HCT116 (cell line): ENCODE measurements around the gene BRIP1. TPM values are rescaled to one million over a fixed set of nuclear protein-coding genes. Genes with fewer than 3 reads are reported as not detected.

Experiments used
- ATAC-seq: fragments of 200-7000 bp; cut with Tn5 transposase; 2 replicates; pipeline ENCODE4 v1.9.1; 2020; ENCODE audit warnings: mild to moderate bottlenecking, moderate library complexity
- BruUV-seq: library from RNA; stranded (reverse); fragments of 400-500 nt; replicated peaks from 2 replicates; lab custom pipeline; 2021; lab: Mats Ljungman, UMichigan
- CTCF ChIA-PET: fragments of 300-600 bp; sonication (Branson Sonifier 250); formaldehyde crosslinking; loops from one replicate; lab custom pipeline; 2021; ENCODE audit warnings: antibody characterized with exemption; lab: Charles Lee
- POLR2A ChIA-PET: fragments of 300-600, 350-600 bp; sonication (Branson Sonifier 250); formaldehyde crosslinking; loops from one replicate; lab custom pipeline; 2021; ENCODE audit warnings: antibody characterized with exemption; lab: Charles Lee
- RAD21 ChIA-PET, 2 experiments: fragments of 300-600 bp; sonication (Branson Sonifier 250); formaldehyde crosslinking; loops; one replicate each; lab custom pipeline; 2023; ENCODE audit warnings: low total read pairs in 2 of 2; ENCODE audit not compliant: uncharacterized antibody in 2 of 2, unreplicated experiment in 2 of 2, low non-redundant PET in 1 of 2; lab: Charles Lee
- DNase-seq: peaks from one replicate; pipeline ENCODE4 v3.0.0-alpha.2; 2010; ENCODE audit warnings: low read depth, low spot score
- H2AFZ ChIP-seq: fragments of 200-600 bp; shearing (Covaris generic), sonication (generic); 2 replicates; pipeline ENCODE4 v1.6.1; 2017; ENCODE audit warnings: low read depth, mixed run types, mixed read lengths, antibody characterized with exemption, low read length; ENCODE audit not compliant: poor library complexity, severe bottlenecking
- H3K27ac ChIP-seq: 2 replicates; pipeline ENCODE4 v1.5.1; 2012; ENCODE audit warnings: low read depth, low read length
- H3K27me3 ChIP-seq: fragments of 200-600 bp; sonication (generic); 2 replicates; pipeline ENCODE4 v1.6.1; 2016; ENCODE audit warnings: mixed run types, low read length, mixed read lengths; ENCODE audit not compliant: insufficient read depth
- H3K36me3 ChIP-seq, 2 experiments: fragments of 200-500 bp in 1 of 2; fragments of 200-600 bp in 1 of 2; sonication (Bioruptor generic) in 1 of 2; sonication (generic) in 1 of 2; 2 replicates each; pipeline versions ENCODE4 v1.5.1 to v1.6.1; 2014 to 2016; ENCODE audit warnings: low read length in 2 of 2, inconsistent platforms in 1 of 2, mixed read lengths in 1 of 2, mixed run types in 1 of 2; ENCODE audit not compliant: insufficient read depth in 2 of 2, control insufficient read depth in 1 of 2
- H3K4me1 ChIP-seq, 2 experiments: fragments of 200-600 bp in 1 of 2; sonication (generic) in 1 of 2; 2 replicates each; pipeline versions ENCODE4 v1.5.1 to v1.6.1; 2012 to 2017; ENCODE audit warnings: low read length in 2 of 2, inconsistent platforms in 1 of 2, mild to moderate bottlenecking in 1 of 2, mixed read lengths in 1 of 2, mixed run types in 1 of 2, moderate library complexity in 1 of 2; ENCODE audit not compliant: insufficient read depth in 2 of 2, control insufficient read depth in 1 of 2
- H3K4me2 ChIP-seq: fragments of 200-600 bp; sonication (generic); 2 replicates; pipeline ENCODE4 v1.6.1; 2017; ENCODE audit warnings: mixed run types, low read length, mixed read lengths
- H3K4me3 ChIP-seq, 2 experiments: fragments of 200-600 bp in 1 of 2; sonication (generic) in 1 of 2; replicated peaks in 1 of 2; 2 replicates each; pipeline ENCODE4 v1.5.1; 2011 to 2016; ENCODE audit warnings: low read length in 2 of 2, control low read depth in 1 of 2, low read depth in 1 of 2, mild to moderate bottlenecking in 1 of 2, mixed read lengths in 1 of 2, mixed run types in 1 of 2
- H3K79me2 ChIP-seq: fragments of 200-600 bp; sonication (generic); 2 replicates; pipeline ENCODE4 v1.6.1; 2017; ENCODE audit warnings: mild to moderate bottlenecking, mixed run types, low read length, moderate library complexity, mixed read lengths; ENCODE audit not compliant: insufficient read depth
- H3K9ac ChIP-seq: fragments of 200-600 bp; sonication (generic); 2 replicates; pipeline ENCODE4 v1.6.1; 2016; ENCODE audit warnings: low read length, mixed read lengths
- H3K9me2 ChIP-seq: fragments of 200-600 bp; sonication (generic), shearing (Covaris generic); 2 replicates; pipeline ENCODE4 v1.6.1; 2017; ENCODE audit warnings: mixed run types, mild to moderate bottlenecking, moderate library complexity; ENCODE audit not compliant: insufficient read depth
- H3K9me3 ChIP-seq, 2 experiments: fragments of 200-500 bp in 1 of 2; fragments of 200-600 bp in 1 of 2; sonication (Bioruptor generic) in 1 of 2; sonication (generic) in 1 of 2; 2 replicates each; pipeline ENCODE4 v1.6.1; 2014 to 2017; ENCODE audit warnings: low read length in 2 of 2, mixed read lengths in 2 of 2, inconsistent platforms in 1 of 2, low read depth in 1 of 2, mild to moderate bottlenecking in 1 of 2, mixed run types in 1 of 2, moderate library complexity in 1 of 2; ENCODE audit not compliant: control insufficient read depth in 1 of 2, insufficient read depth in 1 of 2
- H4K20me1 ChIP-seq: fragments of 200-600 bp; sonication (generic), shearing (Covaris generic); 2 replicates; pipeline ENCODE4 v1.6.1; 2017; ENCODE audit warnings: mixed run types, mild to moderate bottlenecking, moderate library complexity; ENCODE audit not compliant: insufficient read depth
- ELF1 ChIP-seq: IDR thresholded peaks from 2 replicates; pipeline ENCODE4 v1.6.1; 2012; ENCODE audit warnings: low read depth, borderline replicate concordance
- EZH2phosphoT487 ChIP-seq: fragments of 200-600 bp; IDR thresholded peaks from 2 replicates; pipeline ENCODE4 v1.6.1; 2018; ENCODE audit warnings: antibody characterized with exemption, borderline replicate concordance
- JUND ChIP-seq: IDR thresholded peaks from 2 replicates; pipeline ENCODE4 v1.6.1; 2012
- POLR2AphosphoS5 ChIP-seq: IDR thresholded peaks from 2 replicates; pipeline ENCODE4 v1.6.1; 2011; ENCODE audit warnings: mild to moderate bottlenecking, low read depth, low read length, moderate library complexity
- SRF ChIP-seq: IDR thresholded peaks from 2 replicates; pipeline ENCODE4 v1.6.1; 2012; ENCODE audit warnings: low read depth
- TCF7L2 ChIP-seq: IDR thresholded peaks from 2 replicates; pipeline ENCODE4 v1.7.0; 2011; ENCODE audit warnings: borderline replicate concordance, inconsistent platforms; ENCODE audit not compliant: insufficient read depth, insufficient read length; ENCODE audit errors: extremely low read depth
- YY1 ChIP-seq: IDR thresholded peaks from 2 replicates; pipeline ENCODE4 v1.6.1; 2011; ENCODE audit warnings: low read length, low read depth, moderate library complexity, mild to moderate bottlenecking; ENCODE audit not compliant: insufficient replicate concordance; ENCODE audit errors: extremely low read depth
- ZBTB33 ChIP-seq: IDR thresholded peaks from 2 replicates; pipeline ENCODE4 v1.6.1; 2011; ENCODE audit warnings: mild to moderate bottlenecking, low read length, moderate library complexity; ENCODE audit not compliant: insufficient replicate concordance; ENCODE audit errors: extremely low read depth
- ZFX ChIP-seq: fragments of 450-650 bp; IDR thresholded peaks from 2 replicates; pipeline ENCODE4 v1.6.1; 2017
- ZNF274 ChIP-seq: fragments of 200-500 bp; sonication (Bioruptor generic); IDR thresholded peaks from 2 replicates; pipeline ENCODE4 v1.6.1; 2014; ENCODE audit warnings: mild to moderate bottlenecking, low read depth, low read length, inconsistent platforms
- intact Hi-C: fragments of 100-400 bp; cut with micrococcal nuclease; formaldehyde crosslinking; loops from 2 replicates; pipeline ENCODE4 v1.10.0; 2022
- total RNA-seq: library from RNA; stranded (reverse); gene quantifications from one replicate; pipeline ENCODE4 v1.2.1, GENCODE V29; 2021; ENCODE audit not compliant: unreplicated experiment
- TF ChIP-seq, protein P1 (sequence below), 3 experiments: fragments of 200-600 bp in 1 of 3; sonication (generic) in 1 of 3; IDR thresholded peaks in 2 of 3; conservative IDR thresholded peaks in 1 of 3; 2 replicates each; pipeline ENCODE4 v1.5.1; 2012 to 2017; ENCODE audit warnings: low read depth in 2 of 3, low read length in 2 of 3, antibody characterized with exemption in 1 of 3, borderline replicate concordance in 1 of 3, control low read depth in 1 of 3, mild to moderate bottlenecking in 1 of 3, mixed read lengths in 1 of 3, mixed run types in 1 of 3, moderate library complexity in 1 of 3; ENCODE audit not compliant: insufficient read depth in 1 of 3

BRIP1 gene
- total RNA-seq, 1 experiment from 2014 or later = 22.2 TPM

GRCh38 chr17:61683466-61683865 lies 179.9 kb downstream of the BRIP1 start:
- BruUV-seq = no TSS peak

More at GRCh38 chr17:61683466-61683865, 179.9 kb downstream of the BRIP1 start:
- Histone ChIP-seq H3K9me2 (no peaks in the 10 kb centered on the region), H3K4me1 (no peaks in the 10 kb centered on the region), H3K4me3 (no peak overlapping the region), H3K27ac (no peak overlapping the region), H3K9ac (no peak overlapping the region), H3K9me3 (no peaks in the 10 kb centered on the region), H3K27me3 (no peaks in the 10 kb centered on the region), H3K36me3 (0 out of 4 replicates have a peak, but pooled peaks cover 4 to 5% of the 10 kb centered on the region in 2 experiments), H3K79me2 (no peaks in the 10 kb centered on the region), H4K20me1 (no peaks in the 10 kb centered on the region; the same call in 1 of the 2 replicates), H2AFZ (no peak overlapping the region), H3K4me2 (no peak overlapping the region)
- ATAC-seq (no peak), DNase-seq (no peak)
- TF ChIP-seq YY1 = no peak
- no peak for TF ChIP-seq TCF7L2
- no peak for TF ChIP-seq SRF
- TF ChIP-seq, protein P1, sequence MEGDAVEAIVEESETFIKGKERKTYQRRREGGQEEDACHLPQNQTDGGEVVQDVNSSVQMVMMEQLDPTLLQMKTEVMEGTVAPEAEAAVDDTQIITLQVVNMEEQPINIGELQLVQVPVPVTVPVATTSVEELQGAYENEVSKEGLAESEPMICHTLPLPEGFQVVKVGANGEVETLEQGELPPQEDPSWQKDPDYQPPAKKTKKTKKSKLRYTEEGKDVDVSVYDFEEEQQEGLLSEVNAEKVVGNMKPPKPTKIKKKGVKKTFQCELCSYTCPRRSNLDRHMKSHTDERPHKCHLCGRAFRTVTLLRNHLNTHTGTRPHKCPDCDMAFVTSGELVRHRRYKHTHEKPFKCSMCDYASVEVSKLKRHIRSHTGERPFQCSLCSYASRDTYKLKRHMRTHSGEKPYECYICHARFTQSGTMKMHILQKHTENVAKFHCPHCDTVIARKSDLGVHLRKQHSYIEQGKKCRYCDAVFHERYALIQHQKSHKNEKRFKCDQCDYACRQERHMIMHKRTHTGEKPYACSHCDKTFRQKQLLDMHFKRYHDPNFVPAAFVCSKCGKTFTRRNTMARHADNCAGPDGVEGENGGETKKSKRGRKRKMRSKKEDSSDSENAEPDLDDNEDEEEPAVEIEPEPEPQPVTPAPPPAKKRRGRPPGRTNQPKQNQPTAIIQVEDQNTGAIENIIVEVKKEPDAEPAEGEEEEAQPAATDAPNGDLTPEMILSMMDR (IDR thresholded peaks at IDR 0.05 in 2 of 3, conservative IDR thresholded peaks at IDR 0.05 in 1 of 3; ENCODE audit: borderline replicate concordance in 1 of 3, insufficient read depth in 1 of 3, low read depth in 2 of 3, low read length in 2 of 3) = no peak
- TF ChIP-seq JUND = no peak
- TF ChIP-seq ELF1 = no peak
- TF ChIP-seq POLR2AphosphoS5 = no peak
- no peak for TF ChIP-seq EZH2phosphoT487
- no peak for TF ChIP-seq ZFX
- TF ChIP-seq ZBTB33 = no peak
- TF ChIP-seq ZNF274 = no peak
- ChIA-PET RAD21 (no interaction called here), POLR2A (no interaction called here), CTCF (no interaction called here)
- intact Hi-C loops = no loop called here
